ENCODE data around the gene KCTD17.

Gene KCTD17

DNA sequence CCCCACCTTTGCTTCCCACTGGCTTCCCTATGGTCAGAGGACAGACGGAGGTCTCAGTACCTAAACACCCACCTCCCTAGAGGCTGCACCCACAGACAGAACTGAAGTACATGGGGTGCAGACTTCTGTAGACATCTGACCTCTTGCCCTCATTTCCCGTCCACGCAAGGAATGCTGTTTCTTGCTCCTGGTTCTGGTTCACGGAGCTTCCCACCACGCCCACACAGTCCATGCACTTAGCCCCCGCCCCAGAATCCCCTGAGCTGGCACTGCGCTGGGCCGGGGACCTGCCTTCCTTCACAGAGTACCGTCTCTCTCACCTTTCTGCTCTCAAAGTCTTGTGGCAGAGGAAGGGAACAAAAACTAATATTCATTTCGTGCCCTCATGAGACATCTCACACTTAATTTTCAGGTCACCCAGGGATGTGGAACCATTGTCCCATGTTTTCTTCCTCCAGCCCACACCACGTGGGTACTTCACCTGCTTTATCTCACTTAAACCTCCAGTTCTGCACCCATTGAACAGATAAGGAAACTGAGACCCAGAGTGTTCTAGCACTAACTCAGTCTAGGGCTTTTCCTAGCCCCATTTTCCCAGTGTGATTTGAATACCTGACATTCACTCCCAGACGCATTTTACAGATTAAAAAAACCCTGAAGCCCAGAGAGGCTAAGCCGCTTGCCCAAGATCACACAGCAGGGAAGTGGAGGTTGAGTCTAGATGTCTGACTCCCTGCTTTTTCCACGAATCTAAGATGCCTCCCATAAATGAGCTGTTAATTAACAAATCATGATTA, 52.3 kb downstream of the KCTD17 start:
- no peak for DNase-seq (ENCODE audit: low spot score)

DNA sequence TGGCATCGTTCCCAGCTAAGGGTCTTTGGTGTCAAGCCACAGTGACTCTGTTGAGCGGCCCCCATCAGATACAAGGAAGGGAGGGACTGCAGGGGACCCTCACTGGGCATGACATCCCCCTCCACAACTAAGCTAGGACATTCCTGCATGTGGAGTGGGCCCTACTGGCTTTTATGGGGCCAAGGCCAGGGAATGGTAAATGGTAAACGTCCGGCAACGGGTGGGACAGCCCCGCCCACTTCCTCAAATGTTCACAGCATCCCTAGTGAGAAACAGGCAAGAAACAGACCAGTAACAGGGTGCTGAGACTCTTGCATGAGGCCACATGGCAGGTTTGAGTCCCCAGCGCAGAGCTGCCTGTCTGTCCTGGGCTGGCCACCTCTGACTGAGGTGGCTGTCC, 53.6 kb downstream of the KCTD17 start:
- DNase-seq (ENCODE audit: low spot score): no peak

DNA sequence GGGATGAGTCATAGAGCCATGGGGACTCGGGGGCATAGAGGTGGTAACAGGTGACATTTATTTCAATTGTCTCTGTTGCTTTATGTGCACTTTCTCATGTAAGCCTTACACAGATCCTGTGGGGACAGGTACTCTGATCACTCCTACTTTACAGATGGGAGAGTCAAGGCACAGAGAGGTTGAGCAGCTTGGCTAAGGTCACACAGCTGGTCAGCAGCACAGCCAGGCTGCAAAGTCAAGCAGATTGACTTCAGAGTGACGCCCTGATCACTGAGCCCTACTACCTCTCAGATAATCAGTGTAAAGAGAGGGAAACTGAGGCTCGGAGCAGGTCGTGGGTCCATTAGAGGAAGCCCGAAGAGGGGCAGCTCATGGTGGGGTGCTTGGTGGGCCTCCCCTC, 54.4 kb downstream of the KCTD17 start:
- DNase-seq (ENCODE audit: low spot score): no peak

DNA sequence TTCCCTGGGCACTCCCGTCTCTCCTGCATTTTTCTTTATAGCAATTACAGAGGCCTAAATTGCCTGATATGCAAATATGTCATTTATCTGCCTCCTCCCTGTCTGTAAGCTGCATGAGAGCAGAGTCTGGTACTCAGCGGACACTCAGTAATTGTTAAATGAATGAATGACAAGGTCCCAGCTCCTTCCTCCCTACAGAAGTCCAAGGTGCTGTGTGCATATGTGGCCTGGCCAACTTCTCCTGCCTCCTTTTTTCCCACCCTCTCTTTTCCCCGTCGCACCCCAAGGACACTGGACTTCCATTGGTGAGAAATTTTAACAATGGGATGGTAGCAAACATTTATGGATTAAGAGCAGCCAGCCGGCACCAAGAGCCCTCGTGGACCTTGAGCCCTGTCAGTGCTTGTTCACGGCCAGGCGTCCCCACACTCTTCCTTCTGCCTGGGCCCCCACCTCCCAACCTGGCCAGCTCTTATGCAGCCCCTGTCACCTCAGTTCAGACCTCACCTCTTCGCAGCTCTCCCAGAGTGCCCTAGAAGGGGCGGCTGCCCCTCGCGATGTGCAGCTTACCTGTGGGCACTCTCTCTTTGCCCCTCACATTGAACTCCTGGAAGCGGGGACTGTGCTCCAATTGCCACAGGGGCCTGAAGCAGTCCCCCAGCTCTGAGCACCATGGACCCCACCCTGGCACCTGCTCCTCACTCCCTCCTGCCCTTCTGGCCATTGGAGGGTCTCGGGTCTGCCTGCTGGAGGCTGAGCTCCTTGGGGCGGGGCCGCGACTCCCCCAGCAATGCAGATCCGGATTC, 56.5 kb downstream of the KCTD17 start:
- DNase-seq (ENCODE audit: low spot score): no peak

DNA sequence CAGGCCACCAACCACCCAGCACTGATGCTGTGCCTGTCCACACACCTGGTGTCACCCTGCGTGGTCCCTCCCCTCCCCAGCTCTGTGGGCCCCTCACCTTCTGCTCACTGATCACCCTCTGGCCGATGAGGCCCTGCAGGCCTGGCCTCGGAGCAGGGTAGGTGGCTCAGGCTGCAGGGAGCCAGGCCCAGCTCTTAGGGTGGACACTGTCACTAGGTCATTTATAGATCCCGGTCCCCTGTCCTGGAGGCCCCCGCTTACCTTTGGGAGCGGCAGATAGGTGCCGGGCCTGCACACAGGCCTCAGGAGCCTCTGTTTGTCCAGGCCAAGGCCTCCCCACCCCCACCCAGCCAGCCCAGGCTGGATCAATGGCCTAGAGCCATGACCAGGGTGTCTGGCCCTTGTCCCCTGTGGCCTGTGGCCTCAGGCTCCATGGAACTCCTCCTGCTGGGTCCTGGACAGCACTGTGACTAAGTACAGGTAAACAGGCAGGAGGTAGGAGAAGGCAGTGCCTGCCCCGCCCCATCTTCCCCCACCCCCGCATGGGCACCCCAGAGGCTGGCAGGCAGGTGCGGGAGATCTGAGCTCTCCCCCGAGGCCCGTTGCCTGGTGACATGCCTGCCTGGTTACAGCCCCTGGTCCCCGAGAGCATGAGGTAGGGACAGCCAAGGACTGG, 57.8 kb downstream of the KCTD17 start, which contains the start of gene TMPRSS6:
Gene TMPRSS6 (minus strand): TSS at position 472 of the 676 bp plus-strand sequence. CDS start 6,296 bp downstream, outside the sequence.
- no peak for DNase-seq (ENCODE audit: low spot score)

DNA sequence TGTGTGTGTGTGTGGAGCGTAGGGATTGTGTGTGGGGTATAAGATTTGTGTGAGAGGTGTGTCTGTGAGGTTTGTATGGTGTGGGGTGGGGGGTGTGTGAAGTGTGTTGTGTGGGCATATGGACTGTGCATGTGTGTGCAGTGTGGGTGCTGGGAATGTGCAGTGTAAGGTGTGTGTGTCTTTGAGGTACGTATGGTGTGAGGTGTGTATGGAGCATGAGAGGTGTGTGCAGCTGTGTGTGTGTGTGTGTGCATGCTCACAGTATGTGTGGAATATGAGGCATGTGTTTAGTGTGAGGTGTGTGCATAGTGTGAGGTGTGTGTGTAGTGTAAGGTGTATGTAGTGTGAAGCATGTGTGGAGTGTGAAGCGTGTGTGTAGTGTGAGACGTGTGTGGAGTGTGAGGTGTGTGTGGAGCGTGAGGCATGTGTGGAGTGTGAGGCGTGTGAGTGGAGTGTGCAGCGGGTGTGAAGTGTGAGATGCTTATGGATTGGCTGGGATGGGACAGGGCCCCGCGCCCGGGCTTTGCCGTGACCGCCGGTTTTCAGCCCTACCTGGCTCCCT, 59.7 kb downstream of the KCTD17 start:
- no peak for DNase-seq (ENCODE audit: low spot score)

DNA sequence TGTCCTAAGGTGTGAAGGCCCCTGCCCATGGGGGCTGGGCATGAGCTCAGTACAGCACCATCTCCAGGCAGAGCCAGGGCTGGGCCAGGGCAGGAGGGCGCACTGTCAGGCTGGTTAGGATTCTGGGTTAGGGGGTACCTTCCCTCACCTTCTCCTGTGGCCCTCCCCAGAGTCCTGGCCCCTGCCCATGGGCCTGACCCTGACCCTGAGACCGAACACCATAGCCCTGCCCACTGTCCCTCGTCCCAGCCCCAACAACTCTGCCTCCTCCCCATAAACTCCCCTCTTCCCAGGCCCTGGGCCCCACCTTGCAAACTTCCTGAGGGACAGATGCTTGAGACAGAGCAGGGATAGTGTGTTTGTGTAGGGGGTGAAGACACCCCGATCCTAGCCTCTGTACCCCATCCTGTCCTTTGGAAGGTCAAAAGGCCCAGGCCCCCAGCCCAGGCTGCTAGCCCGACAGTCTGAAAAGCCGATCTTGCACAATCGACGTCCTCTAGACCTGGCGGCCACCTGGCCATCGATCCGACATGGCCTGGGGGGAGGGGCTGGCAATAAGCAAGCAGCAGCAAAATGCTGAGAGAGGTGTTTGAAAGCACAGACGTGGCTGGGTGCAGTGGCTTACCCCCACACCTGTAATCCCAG, 60.7 kb downstream of the KCTD17 start:
- DNase-seq (ENCODE audit: low spot score): no peak
